Esophagus squamous epithelium (tissue), 5 donors: Measurements from ENCODE around the gene ATG10. TPM values are rescaled to one million over a fixed set of nuclear protein-coding genes. Genes with fewer than 3 reads are reported as not detected.
"Not testable (repeated sequence)": the region's sequence is repeated elsewhere in the genome, so short reads cannot be mapped to it uniquely, and the experiment has no call there.

Experiments used
- DNase-seq: peaks from one replicate; lab custom pipeline; 2025; lab: John Stamatoyannopoulos, UW
- H3K27ac ChIP-seq, 4 donors: fragments of 200-600 bp; sonication (generic); one replicate each; pipeline ENCODE4 v1.5.1; 2016 to 2019; ENCODE audit warnings: mild to moderate bottlenecking in 1 of 4
- H3K27me3 ChIP-seq, 4 donors: fragments of 200-600 bp; sonication (generic); 1 replicate in 3 of 4; 2 replicates in 1 of 4; pipeline versions ENCODE4 v1.5.1 to v1.6.0; 2017 to 2021; ENCODE audit warnings: antibody characterized with exemption in 1 of 4
- H3K36me3 ChIP-seq, 3 donors: fragments of 200-600 bp; sonication (generic); one replicate each; pipeline ENCODE4 v1.5.1; 2016 to 2019
- H3K4me1 ChIP-seq, 3 donors: fragments of 200-600 bp; sonication (generic); one replicate each; pipeline ENCODE4 v1.5.1; 2017 to 2019
- H3K4me3 ChIP-seq, 4 donors: fragments of 200-600 bp; sonication (generic); 1 replicate in 3 of 4; 2 replicates in 1 of 4; pipeline ENCODE4 v1.5.1; 2016 to 2019; ENCODE audit warnings: mild to moderate bottlenecking in 2 of 4, moderate library complexity in 1 of 4
- H3K9me3 ChIP-seq, 3 donors: fragments of 200-600 bp; sonication (generic); one replicate each; pipeline ENCODE4 v1.5.1; 2016 to 2019
- POLR2A ChIP-seq, 4 donors: fragments of 450-650 bp; IDR thresholded peaks; one replicate each; pipeline ENCODE4 v1.6.1; 2017; ENCODE audit warnings: antibody characterized with exemption in 4 of 4, mild to moderate bottlenecking in 4 of 4, moderate library complexity in 3 of 4
- WGBS, 2 donors: methylation state at CpG; one replicate each; pipeline ENCODE4 v1.1.5; 2018; 5-methylcytosine and 5-hydroxymethylcytosine counted together
- intact Hi-C: fragments of 100-400 bp; cut with DNase I; formaldehyde crosslinking; loops from one replicate; pipeline ENCODE4 v1.15.0; 2022
- total RNA-seq, 4 donors: library from RNA; depleted of rRNA; stranded (reverse); fragments of >200 nt; gene quantifications; one replicate each; pipeline ENCODE4 v1.1.0, GENCODE V29; 2016
- TF ChIP-seq, protein P1 (sequence below), 6 experiments: fragments of 450-650 bp in 4 of 6; fragments of 200-600 bp in 2 of 6; sonication (generic) in 2 of 6; IDR thresholded peaks; one replicate each; pipeline ENCODE4 v1.5.1; 2016 to 2019; ENCODE audit warnings: antibody characterized with exemption in 6 of 6, mild to moderate bottlenecking in 4 of 6, moderate library complexity in 4 of 6
- donor health status: DM: yes; HTN: yes; CAD: no.

Gene ATG10
- total RNA-seq, 4 donors from 2014 or later = 3.1 to 7.8 (median 6.1) TPM

DNA sequence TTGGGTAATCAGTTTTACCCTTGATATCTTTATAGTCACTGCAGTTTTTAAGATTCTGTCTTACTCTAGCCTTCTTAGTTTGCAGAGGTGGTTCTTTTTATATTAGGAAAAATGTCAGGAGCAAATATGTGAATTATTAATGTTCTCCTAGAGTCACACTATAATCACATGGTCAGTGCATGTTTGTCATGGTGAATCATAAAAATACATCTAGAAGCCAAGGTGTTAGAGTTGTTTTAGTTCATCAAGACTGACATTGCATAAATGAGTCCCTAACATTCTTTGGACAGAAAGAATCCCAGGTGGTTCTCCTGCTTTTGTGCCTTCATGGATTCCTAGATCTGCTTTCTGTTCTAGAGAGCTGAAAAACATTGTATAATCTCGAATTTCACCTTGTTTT is 22.9 kb downstream of the ATG10 start:
- intact Hi-C loops = no loop called here
- Histone ChIP-seq H3K36me3 (peaks cover 0 to 29% (median 0%) of the 10 kb centered on the region in 3 donors), H3K27ac (no peak overlapping the region), H3K9me3 (no peaks in the 10 kb centered on the region), H3K4me1 (no peaks in the 10 kb centered on the region), H3K27me3 (no peaks in the 10 kb centered on the region), H3K4me3 (no peak overlapping the region)
- no peak for TF ChIP-seq POLR2A (IDR thresholded peaks at IDR 0.05)
- TF ChIP-seq, protein P1, sequence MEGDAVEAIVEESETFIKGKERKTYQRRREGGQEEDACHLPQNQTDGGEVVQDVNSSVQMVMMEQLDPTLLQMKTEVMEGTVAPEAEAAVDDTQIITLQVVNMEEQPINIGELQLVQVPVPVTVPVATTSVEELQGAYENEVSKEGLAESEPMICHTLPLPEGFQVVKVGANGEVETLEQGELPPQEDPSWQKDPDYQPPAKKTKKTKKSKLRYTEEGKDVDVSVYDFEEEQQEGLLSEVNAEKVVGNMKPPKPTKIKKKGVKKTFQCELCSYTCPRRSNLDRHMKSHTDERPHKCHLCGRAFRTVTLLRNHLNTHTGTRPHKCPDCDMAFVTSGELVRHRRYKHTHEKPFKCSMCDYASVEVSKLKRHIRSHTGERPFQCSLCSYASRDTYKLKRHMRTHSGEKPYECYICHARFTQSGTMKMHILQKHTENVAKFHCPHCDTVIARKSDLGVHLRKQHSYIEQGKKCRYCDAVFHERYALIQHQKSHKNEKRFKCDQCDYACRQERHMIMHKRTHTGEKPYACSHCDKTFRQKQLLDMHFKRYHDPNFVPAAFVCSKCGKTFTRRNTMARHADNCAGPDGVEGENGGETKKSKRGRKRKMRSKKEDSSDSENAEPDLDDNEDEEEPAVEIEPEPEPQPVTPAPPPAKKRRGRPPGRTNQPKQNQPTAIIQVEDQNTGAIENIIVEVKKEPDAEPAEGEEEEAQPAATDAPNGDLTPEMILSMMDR (IDR thresholded peaks at IDR 0.05) = no peak
- no peak for DNase-seq
- WGBS, 2 donors = 76 to 91% methylated on average over 1 of the region's 1 CpG

DNA sequence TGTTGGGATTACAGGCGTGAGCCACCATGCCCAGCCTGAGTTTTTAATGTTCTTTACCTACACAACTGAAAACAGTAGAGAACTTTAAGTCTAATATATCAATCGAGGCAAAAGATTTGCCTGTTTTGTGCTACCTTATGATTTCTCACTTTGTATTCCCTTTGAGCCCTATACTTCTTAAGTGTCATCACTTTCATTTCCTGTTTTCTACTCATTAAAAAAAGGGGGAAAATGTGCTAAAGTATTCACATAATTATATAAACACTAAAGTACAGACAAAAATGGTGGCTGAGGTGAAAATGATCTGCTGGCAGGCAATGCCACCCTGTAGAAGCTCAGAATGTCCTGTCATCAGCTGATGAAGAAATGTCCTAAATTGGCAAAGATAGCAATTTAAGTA is 23.6 kb downstream of the ATG10 start:
- whole genome bisulfite sequencing, 2 donors = 89 to 90% methylated on average over 2 of the region's 2 CpGs
- intact Hi-C loops = no loop called here

DNA sequence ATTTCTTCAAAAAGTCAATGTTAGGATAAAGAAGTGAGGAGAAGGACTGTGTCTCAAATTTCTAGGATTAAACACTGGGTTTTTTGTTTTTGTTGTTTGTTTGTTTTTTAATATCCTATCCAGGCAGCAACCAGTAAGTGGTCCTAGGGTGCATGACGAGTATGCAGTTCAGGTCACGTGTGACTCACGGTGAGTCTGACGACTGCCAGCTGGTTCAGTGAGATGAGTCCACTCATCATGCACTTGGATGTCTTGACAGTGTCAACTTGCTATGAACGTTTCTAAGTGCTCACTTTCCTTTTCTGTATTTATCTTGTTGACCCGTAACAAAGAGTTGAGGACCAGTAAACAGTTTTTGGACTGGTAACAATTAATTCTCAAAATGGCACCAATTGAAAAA is 32.7 kb downstream of the ATG10 start:
- WGBS, 2 donors = 65 to 75% methylated on average over 6 of the region's 6 CpGs
- intact Hi-C loops = no loop called here
- Histone ChIP-seq H3K4me3 (no peak overlapping the region), H3K4me1 (peaks cover 0 to 7% (median 0%) of the 10 kb centered on the region in 3 donors), H3K27ac (no peak overlapping the region), H3K27me3 (no peaks in the 10 kb centered on the region), H3K9me3 (no peaks in the 10 kb centered on the region), H3K36me3 (no peaks in the 10 kb centered on the region)
- TF ChIP-seq, protein P1 (IDR thresholded peaks at IDR 0.05) = no peak
- no peak for TF ChIP-seq POLR2A (IDR thresholded peaks at IDR 0.05)
- DNase-seq = no peak

More for the DNA sequence above, 23.6 kb downstream of the ATG10 start:
- Histone ChIP-seq H3K27me3 (no peaks in the 10 kb centered on the region), H3K27ac (no peak overlapping the region), H3K36me3 (peaks cover 0 to 28% (median 0%) of the 10 kb centered on the region in 3 donors), H3K4me3 (no peak overlapping the region), H3K4me1 (no peaks in the 10 kb centered on the region), H3K9me3 (no peaks in the 10 kb centered on the region)
- DNase-seq = no peak
- TF ChIP-seq, protein P1 (IDR thresholded peaks at IDR 0.05) = no peak
- TF ChIP-seq POLR2A (IDR thresholded peaks at IDR 0.05) = no peak

DNA sequence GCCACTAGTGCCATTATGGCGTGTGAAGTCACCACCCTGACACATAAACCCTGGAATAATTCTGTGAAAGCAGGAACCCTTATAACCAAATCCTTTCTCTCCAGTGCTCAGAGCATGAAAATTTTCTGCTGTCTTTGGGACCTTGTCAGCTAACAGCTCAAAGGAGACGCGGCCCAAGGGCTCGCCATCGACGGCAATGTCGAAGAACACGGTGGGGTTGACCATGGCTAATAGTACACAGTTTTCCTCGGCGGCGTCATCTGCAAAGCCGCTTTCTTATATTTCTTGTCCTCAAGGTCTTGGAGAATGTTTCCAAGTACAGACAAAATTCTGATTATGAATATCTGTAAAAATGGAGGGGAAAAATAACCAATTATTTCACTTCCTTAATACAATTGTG is 38.0 kb downstream of the ATG10 start:
- H3K9me3 ChIP-seq, H3K36me3 ChIP-seq, intact Hi-C loops, H3K4me1 ChIP-seq, DNase-seq, H3K4me3 ChIP-seq, H3K27me3 ChIP-seq, H3K27ac ChIP-seq: not testable (repeated sequence)
- 99% methylated on average over 12 of the region's 12 CpGs for WGBS, 2 donors

DNA sequence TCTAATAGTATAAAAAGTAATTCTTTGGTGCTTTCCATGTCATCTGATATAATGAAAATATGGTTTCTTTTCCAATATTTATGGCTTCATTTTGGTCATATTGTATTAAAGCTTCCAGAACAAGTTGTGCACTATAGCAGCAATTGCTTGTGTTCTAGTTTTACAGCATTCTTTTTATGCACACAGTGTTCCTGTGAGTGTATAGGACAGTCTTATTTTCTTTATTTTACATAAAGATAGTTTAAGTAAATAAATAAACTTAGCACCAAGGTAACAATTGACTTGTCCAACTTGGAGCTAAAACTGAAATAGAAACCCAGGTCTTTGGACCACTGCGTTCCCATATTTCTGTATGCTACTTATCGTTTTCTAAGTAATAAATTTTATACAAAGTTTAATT is 38.9 kb downstream of the ATG10 start:
- 96 to 100% methylated on average over 2 of the region's 2 CpGs for WGBS, 2 donors
- Histone ChIP-seq H3K27me3 (no peaks in the 10 kb centered on the region), H3K4me3 (no peak overlapping the region), H3K36me3 (peaks cover 0 to 4% (median 0%) of the 10 kb centered on the region in 3 donors), H3K27ac (no peak overlapping the region), H3K9me3 (no peaks in the 10 kb centered on the region), H3K4me1 (peaks cover 0 to 7% (median 0%) of the 10 kb centered on the region in 3 donors)
- intact Hi-C loops = no loop called here
- no peak for DNase-seq
- TF ChIP-seq, protein P1 (IDR thresholded peaks at IDR 0.05) = no peak
- TF ChIP-seq POLR2A (IDR thresholded peaks at IDR 0.05) = no peak

DNA sequence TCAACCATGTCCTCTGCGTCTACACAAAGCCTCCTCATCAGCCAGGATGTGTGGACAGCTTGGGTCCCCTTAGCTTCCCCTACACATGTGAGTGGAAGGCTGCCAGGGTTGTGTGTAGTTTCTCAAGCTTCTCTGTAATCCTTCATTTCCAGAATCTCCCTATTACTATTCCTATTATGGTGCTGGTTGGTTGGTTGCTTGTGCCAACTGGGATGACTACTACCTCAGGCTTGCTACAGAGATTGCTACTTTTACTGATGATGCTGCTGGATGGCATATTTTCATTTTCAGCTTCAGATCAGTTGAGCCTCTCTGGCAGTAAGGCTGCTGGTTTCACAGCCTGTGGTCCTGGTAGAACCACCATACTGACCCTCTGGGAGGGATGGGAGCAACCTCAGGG is 39.9 kb downstream of the ATG10 start:
- peaks cover 0 to 4% (median 0%) of the 10 kb centered on the region in 3 donors for H3K36me3 ChIP-seq
- TF ChIP-seq, protein P1 (IDR thresholded peaks at IDR 0.05) = no peak
- no peak for TF ChIP-seq POLR2A (IDR thresholded peaks at IDR 0.05)
- no peak overlapping the region for H3K4me3 ChIP-seq
- DNase-seq = no peak
- no peaks in the 10 kb centered on the region for H3K27me3 ChIP-seq
- H3K4me1 ChIP-seq = peaks cover 0 to 7% (median 0%) of the 10 kb centered on the region in 3 donors
- 79 to 100% methylated on average over 1 of the region's 1 CpG for WGBS, 2 donors
- intact Hi-C loops = no loop called here
- no peak overlapping the region for H3K27ac ChIP-seq
- peaks cover 0 to 8% (median 0%) of the 10 kb centered on the region in 3 donors for H3K9me3 ChIP-seq

DNA sequence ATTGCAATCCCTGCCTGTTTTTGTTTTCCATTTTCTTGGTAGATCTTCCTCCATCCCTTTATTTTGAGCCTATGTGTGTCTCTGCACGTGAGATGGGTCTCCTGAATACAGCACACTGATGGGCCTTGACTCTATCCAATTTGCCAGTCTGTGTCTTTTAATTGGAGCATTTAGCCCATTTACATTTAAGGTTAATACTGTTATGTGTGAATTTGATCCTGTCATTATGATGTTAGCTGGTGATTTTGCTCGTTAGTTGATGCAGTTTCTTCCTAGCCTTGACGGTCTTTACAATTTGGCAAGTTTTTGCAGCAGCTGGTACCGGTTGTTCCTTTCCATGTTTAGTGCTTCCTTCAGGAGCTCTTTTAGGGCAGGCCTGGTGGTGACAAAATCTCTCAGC is 42.8 kb downstream of the ATG10 start:
- H3K36me3 ChIP-seq, intact Hi-C loops, DNase-seq, H3K27me3 ChIP-seq, H3K4me3 ChIP-seq, H3K4me1 ChIP-seq, H3K27ac ChIP-seq, H3K9me3 ChIP-seq: not testable (repeated sequence)
- WGBS, 2 donors = 94 to 96% methylated on average over 4 of the region's 4 CpGs
